Mucosa of rectum (tissue), 2 donors: ENCODE results near the gene CFAP91.

Experiments used
- H3K27ac ChIP-seq, 2 donors: one replicate each; pipeline ENCODE4 v1.7.0; 2013; ENCODE audit warnings: inconsistent platforms in 2 of 2, low read depth in 2 of 2, low read length in 2 of 2
- H3K27me3 ChIP-seq, 2 donors: one replicate each; pipeline ENCODE4 v1.7.0; 2013; ENCODE audit warnings: low read length in 2 of 2; ENCODE audit not compliant: control insufficient read depth in 2 of 2, insufficient read depth in 2 of 2
- H3K36me3 ChIP-seq, 2 donors: one replicate each; pipeline ENCODE4 v1.7.0; 2013; ENCODE audit warnings: low read length in 2 of 2; ENCODE audit not compliant: control insufficient read depth in 2 of 2, insufficient read depth in 2 of 2
- H3K4me1 ChIP-seq, 2 donors: one replicate each; pipeline ENCODE4 v1.7.0; 2013; ENCODE audit warnings: low read length in 2 of 2, mild to moderate bottlenecking in 1 of 2; ENCODE audit not compliant: control insufficient read depth in 2 of 2, insufficient read depth in 2 of 2
- H3K4me3 ChIP-seq, 2 donors: one replicate each; pipeline ENCODE4 v1.7.0; 2013; ENCODE audit warnings: low read length in 2 of 2
- H3K9ac ChIP-seq, 2 donors: one replicate each; pipeline ENCODE4 v1.7.0; 2013; ENCODE audit warnings: low read length in 2 of 2, low read depth in 1 of 2, mild to moderate bottlenecking in 1 of 2
- H3K9me3 ChIP-seq, 2 donors: one replicate each; pipeline ENCODE4 v1.7.0; 2013; ENCODE audit warnings: low read length in 2 of 2; ENCODE audit not compliant: control insufficient read depth in 2 of 2
- donor health status: healthy.
- donor health status: Normal muscosa, but diverticular disease.

The CFAP91 gene

DNA sequence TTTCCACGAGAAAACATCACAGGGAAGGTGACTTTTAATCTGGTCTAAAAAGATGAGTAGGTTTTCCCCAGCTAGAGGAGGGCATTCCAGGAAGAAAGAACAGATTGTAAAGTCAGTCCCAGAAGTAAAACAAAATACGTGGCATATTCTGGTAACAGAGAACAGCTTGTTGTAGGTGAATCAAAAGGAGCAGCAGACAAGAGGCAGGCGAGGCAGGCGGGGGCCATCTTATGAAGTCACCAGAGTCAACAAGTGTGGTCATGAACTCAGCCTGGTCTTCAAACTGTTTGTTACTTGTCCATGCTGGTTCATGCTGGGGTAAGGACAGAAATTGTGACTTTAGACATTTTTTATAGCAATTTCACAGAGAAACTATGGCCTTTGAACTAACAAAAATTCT is 38.5 kb upstream of the CFAP91 start:
- Histone ChIP-seq H3K4me1 (no peaks in the 10 kb centered on the region), H3K36me3 (peaks cover 7 to 15% of the 10 kb centered on the region in 2 donors), H3K27me3 (no peaks in the 10 kb centered on the region), H3K9me3 (no peaks in the 10 kb centered on the region), H3K9ac (no peak overlapping the region), H3K4me3 (no peak overlapping the region), H3K27ac (no peak overlapping the region)

DNA sequence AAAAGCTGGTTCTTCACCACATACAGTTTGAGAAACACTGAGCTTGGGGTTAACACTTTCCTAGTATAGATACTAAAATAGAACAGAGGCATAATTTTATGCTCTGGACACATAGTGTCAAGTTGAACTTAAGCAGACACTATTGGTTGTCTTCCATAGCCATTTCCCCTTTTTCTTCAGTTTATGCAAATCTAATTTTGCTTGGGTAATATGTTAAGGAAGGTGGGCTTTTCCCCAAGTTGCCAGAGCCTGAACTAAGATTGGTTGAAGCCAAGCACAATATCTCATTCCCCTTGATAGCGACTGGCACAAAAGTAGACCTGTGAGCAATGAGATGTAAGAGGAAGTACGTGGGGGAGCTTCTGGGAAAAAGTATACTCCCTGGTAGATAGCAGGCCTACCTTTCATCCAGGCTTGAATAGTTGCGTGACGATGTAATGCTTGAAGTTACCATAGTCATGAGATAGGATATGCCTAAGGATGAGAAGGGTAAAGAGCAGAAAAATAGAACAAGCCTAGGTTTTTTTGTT is 37.9 kb upstream of the CFAP91 start:
- no peak overlapping the region for H3K27ac ChIP-seq
- H3K4me1 ChIP-seq = no peaks in the 10 kb centered on the region

DNA sequence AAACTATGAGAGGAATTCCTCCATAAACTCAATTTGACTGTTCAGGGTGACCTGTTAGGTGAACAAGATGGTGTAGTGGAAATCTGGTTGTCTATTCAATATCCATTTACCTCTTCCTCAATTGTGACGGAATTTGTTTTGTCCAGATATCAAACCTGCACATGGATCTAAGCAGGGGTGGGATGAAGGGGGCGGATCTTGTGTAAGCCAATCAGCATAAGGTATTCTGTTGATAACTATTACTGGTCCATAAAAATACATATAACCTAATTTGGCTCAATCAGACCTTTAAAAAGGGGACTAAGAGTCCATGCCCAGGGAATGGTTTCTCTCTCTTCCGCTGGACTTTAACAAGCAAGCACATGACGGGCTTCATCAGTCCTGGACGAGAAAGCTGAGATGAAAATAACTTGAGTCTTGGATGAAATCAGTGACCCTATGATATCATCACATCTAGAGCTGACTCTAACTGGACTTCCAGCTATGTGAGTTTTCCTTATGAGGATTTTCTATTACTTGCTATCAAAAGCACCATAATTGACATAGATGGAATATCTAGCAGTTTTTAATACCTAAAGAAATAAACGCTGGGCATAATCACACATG is 36.8 kb upstream of the CFAP91 start:
- no peak overlapping the region for H3K4me3 ChIP-seq
- no peaks in the 10 kb centered on the region for H3K4me1 ChIP-seq
- H3K9me3 ChIP-seq = no peaks in the 10 kb centered on the region
- H3K9ac ChIP-seq = no peak overlapping the region
- peaks cover 11 to 22% of the 10 kb centered on the region in 2 donors for H3K36me3 ChIP-seq
- H3K27ac ChIP-seq = no peak overlapping the region
- no peaks in the 10 kb centered on the region for H3K27me3 ChIP-seq

More for the DNA sequence above, 37.9 kb upstream of the CFAP91 start:
- H3K27me3 ChIP-seq = no peaks in the 10 kb centered on the region
- no peak overlapping the region for H3K9ac ChIP-seq
- no peaks in the 10 kb centered on the region for H3K9me3 ChIP-seq
- peaks cover 8 to 17% of the 10 kb centered on the region in 2 donors for H3K36me3 ChIP-seq
- H3K4me3 ChIP-seq = no peak overlapping the region

DNA sequence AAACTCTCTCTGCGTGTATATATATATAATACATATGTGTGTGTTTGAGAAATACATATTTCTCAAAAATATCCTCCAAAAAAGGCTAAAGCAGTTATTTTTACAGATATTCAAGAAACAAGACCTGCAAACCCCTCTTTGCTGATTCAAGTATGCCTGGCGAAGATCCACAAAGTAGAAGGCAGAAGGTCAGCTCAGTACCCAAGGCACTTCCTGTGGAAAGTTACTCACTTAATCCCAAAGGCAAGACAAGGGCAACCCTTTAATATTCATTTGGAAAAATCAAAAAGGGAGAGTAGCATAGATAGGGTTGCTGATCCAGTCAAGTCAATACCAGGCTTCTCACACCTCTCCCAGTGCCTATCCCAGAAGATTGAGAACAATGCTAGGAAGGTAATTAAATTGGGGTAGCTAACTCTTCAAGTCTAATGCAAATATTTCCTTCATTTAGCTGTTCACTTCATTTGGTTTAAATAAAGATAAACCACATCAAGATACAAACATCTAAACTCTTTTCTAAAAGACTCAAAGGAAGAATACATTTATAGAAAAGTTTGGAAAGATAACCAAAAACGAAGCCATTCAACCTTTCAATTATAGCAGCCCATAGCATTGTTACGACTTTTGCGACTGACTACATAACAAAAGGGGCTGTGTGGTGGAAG is 32.8 kb upstream of the CFAP91 start:
- H3K27ac ChIP-seq = no peak overlapping the region

DNA sequence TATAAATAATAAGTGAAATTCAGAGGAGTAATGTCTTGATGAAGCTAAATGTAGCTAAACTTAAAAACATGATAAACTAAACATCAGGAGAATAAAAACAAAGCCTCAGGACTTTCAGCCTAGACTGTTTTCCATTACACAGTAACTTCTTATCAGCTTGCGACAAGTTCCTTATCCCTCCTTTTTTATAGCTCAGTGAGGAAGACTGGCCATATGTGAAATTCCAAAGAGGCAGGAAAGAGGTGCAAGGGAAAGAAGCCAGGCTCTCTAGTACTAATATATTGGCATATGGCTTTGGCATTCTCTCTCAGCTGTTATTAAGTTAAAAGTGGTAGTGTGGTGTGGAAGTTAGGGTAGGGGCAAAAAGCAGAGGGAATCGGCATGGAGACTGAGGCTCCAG is 30.0 kb upstream of the CFAP91 start:
- Histone ChIP-seq H3K9ac (no peak overlapping the region), H3K4me1 (peaks cover 9 to 18% of the 10 kb centered on the region in 2 donors), H3K9me3 (no peaks in the 10 kb centered on the region), H3K4me3 (no peak overlapping the region), H3K27me3 (no peaks in the 10 kb centered on the region), H3K36me3 (peaks cover 33 to 47% of the 10 kb centered on the region in 2 donors), H3K27ac (no peak overlapping the region)

More for the DNA sequence above, 32.8 kb upstream of the CFAP91 start:
- Histone ChIP-seq H3K9me3 (no peaks in the 10 kb centered on the region), H3K4me1 (peaks cover 0 to 4% of the 10 kb centered on the region in 2 donors), H3K9ac (no peak overlapping the region), H3K4me3 (no peak overlapping the region), H3K36me3 (peaks cover 33 to 50% of the 10 kb centered on the region in 2 donors), H3K27me3 (no peaks in the 10 kb centered on the region)

DNA sequence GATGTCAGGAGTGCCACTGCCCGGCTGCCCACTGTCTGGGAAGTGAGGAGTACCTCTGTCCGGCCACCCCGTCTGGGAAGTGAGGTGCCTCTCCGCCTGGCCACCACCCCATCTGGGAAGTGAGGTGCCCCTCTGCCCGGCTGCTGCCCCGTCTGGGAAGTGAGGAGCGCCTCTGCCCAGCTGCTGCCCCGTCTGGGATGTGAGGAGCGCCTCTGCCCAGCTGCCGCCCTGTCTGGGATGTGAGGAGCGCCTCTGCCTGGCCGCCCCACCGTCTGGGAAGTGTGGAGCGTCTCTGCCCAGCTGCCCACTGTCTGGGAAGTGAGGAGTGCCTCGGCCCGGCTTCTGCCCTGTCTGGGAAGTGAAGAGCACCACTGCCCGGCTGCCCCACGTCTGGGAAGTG is 28.9 kb upstream of the CFAP91 start:
- H3K9me3 ChIP-seq = no peaks in the 10 kb centered on the region
- H3K27ac ChIP-seq = no peak overlapping the region
- H3K27me3 ChIP-seq = no peaks in the 10 kb centered on the region
- no peak overlapping the region for H3K4me3 ChIP-seq
- peaks cover 27 to 42% of the 10 kb centered on the region in 2 donors for H3K36me3 ChIP-seq
- peaks cover 9 to 19% of the 10 kb centered on the region in 2 donors for H3K4me1 ChIP-seq
- no peak overlapping the region for H3K9ac ChIP-seq

DNA sequence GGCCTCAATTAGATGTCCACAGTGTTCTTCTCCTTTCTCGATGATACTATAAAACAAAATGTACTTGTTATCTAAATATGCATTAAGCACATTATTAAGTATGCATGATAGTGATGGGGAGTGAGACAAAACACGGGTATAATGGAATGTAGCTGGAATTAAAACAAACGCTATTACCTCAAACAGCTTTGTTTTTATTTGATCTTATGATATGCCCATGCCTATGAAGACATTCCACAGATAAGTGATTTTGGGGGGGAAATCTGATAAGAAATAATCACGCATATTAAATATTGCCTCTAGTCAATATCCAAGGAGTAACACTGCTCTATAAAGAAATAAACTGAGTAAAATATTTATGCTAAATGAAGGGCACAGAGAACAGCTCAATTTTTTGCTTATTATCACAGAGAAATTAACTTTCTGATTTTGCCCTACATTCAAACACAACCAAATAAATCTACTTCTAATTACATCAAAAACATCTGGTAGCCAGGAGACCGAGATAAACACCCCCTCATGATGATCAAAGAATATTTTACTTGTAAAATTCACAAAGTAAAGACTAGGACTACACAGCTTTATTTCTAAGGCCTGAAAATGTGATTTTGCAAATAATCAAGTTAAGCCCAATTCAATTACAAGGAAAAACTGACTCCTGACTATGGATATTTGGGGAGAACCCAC is 27.5 kb upstream of the CFAP91 start:
- H3K27ac ChIP-seq = no peak overlapping the region
- no peaks in the 10 kb centered on the region for H3K9me3 ChIP-seq
- peak overlapping the region in 1 of 2 donors; percentile 84 for H3K4me3 ChIP-seq
- H3K36me3 ChIP-seq = peaks cover 22 to 33% of the 10 kb centered on the region in 2 donors
- H3K9ac ChIP-seq = no peak overlapping the region
- peaks cover 9 to 19% of the 10 kb centered on the region in 2 donors for H3K4me1 ChIP-seq
- H3K27me3 ChIP-seq = no peaks in the 10 kb centered on the region

DNA sequence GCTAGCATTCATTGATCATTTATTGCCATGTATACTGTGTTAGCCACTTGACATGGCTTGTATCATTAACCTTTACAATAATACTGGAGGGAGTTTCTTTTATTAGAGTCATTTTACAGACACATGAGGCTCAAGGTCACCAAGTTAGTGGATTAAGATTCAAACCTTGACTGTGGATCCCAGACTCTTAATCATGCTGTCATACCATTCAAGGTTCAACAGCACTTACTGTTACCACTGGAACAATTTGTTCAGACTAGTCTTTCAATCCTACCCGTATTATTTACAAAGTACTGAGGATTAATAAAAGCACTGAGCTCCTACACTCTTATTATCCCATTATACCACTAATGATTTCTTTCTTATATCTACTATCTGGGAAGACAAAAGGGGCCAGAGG is 26.8 kb upstream of the CFAP91 start:
- H3K4me3 ChIP-seq = peak overlapping the region; percentile 84
- no peaks in the 10 kb centered on the region for H3K27me3 ChIP-seq
- H3K36me3 ChIP-seq = peaks cover 22 to 31% of the 10 kb centered on the region in 2 donors
- no peaks in the 10 kb centered on the region for H3K9me3 ChIP-seq
- peak overlapping the region in 1 of 2 donors; percentile 91 for H3K27ac ChIP-seq
- H3K4me1 ChIP-seq = peaks cover 9 to 19% of the 10 kb centered on the region in 2 donors
- H3K9ac ChIP-seq = no peak overlapping the region

DNA sequence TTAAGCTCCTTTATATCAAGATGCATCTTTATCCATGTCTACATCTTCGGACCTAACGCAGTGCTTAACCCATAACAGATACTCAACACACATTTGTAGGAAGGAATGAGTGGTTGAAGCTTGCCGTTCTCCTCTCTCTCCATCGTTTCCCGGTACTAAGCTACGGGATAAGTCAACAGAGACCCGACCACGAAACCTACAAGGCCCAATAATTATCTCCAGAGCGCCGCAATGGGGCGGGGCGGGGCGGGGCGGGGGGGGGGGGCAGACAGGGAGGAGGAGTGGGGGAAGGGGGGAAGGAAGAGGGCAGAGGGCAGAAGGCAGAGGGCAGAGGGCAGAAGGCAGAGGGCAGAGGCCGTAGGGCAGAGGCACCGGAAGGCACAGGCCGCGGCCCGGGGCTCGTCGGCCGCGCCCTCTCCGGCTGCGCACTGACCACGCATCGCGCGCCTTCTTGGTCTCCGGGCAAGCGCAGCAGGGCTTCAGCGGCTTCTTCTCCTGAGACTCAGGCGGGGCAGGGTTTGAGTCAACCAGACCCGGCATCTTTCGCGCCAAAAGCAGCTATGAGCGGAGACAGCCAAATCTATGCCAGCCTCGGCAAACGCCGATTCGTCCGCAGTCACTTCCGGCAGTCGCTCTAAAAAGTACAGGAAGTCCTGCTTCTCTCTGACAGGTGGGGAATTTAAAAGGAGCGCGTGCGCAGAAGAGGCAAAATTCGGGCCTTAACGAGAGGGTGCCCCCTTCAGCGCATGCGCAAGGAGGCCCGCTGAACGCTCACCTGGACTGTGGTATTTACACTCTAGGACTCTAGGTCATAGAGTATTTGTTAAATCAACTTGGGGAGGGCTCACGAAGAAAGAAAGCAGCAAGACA is 25.8 kb upstream of the CFAP91 start, which contains the start of gene COX17:
COX17 (minus strand) TSS at position 636 of the 870 bp plus-strand sequence; CDS start at position 540, 96 bp downstream.
- H3K9ac ChIP-seq = peak within 1 kb of the TSS; percentile 76 to 85
- peak within 1 kb of the TSS; percentile 86 to 91 for H3K27ac ChIP-seq
- peaks cover 17 to 21% of the 10 kb centered on the region in 2 donors for H3K36me3 ChIP-seq
- no peaks in the 10 kb centered on the region for H3K9me3 ChIP-seq
- H3K4me3 ChIP-seq = peak within 1 kb of the TSS; percentile 84
- H3K4me1 ChIP-seq = peaks cover 9 to 19% of the 10 kb centered on the region in 2 donors
- H3K27me3 ChIP-seq = no peaks in the 10 kb centered on the region
